ENCODE measurements around the gene RAD23A. TPM values are rescaled to one million over a fixed set of nuclear protein-coding genes. Genes with fewer than 3 reads are reported as not detected.

Gene RAD23A
- polyA plus RNA-seq, 2 of the 4 experiments (the other 2 are of a cell fraction): 56.2 to 71.6 TPM

- ATAC-seq: no peak
- Histone ChIP-seq H3K27ac (no peak overlapping the region; a peak in 1 of 6 replicates), H3K4me1 (0 out of 3 replicates have a peak, but pooled peaks cover 3% of the 10 kb centered on the region), H3K4me3 (no peak overlapping the region), H3K4me2 (no peak overlapping the region), H3K9me3 (no peaks in the 10 kb centered on the region)
- no peak for FAIRE-seq
- POLR2A ChIA-PET: interaction anchor here (1.2 kb wide), 1 partner anchor 69 kb away, joined by 3 read pairs; no protein-coding TSS in a partner anchor
- WGBS (ENCODE audit: missing lambda C conversion rate): 17% methylated on average over 3 of the region's 10 CpGs
- TF ChIP-seq CBX8 (IDR thresholded peaks at IDR 0.05) (no peak), MAZ (IDR thresholded peaks at IDR 0.05; ENCODE audit: borderline replicate concordance, low read depth, low read length) (no peak), MAFK (IDR thresholded peaks at IDR 0.05; ENCODE audit: partially characterized antibody) (no peak), GATA3 (IDR thresholded peaks at IDR 0.05; ENCODE audit: borderline replicate concordance) (no peak), MAX (IDR thresholded peaks at IDR 0.05) (no peak), RARB (CRISPR knock-in tag; IDR thresholded peaks at IDR 0.05) (no peak), NPAS2 (CRISPR knock-in tag; IDR thresholded peaks at IDR 0.05; ENCODE audit: borderline replicate concordance) (no peak), POLR2A (IDR thresholded peaks at IDR 0.05; ENCODE audit: low read length) (no peak), CBX2 (IDR thresholded peaks at IDR 0.05; ENCODE audit: borderline replicate concordance, low read depth) (no peak), EHMT2 (IDR thresholded peaks at IDR 0.05; ENCODE audit: low read depth) (no peak), ZC3H11A (IDR thresholded peaks at IDR 0.05) (no peak), SREBF2 (IDR thresholded peaks at IDR 0.05) (no peak), RCOR1 (IDR thresholded peaks at IDR 0.05; ENCODE audit: low read depth, low read length) (no peak)
- CTCF ChIA-PET: interaction anchor here (0.8 to 16.3 kb wide), 8 partner anchors 9 to 108 kb away, joined by 3 to 309 read pairs (median 8); no protein-coding TSS in a partner anchor
- DNase-seq (ENCODE audit: low read depth in 1 of 2, low spot score in 1 of 2): no peak
These were observed 39.0 kb downstream of the RAD23A start for GRCh38 chr19:12984683-12985048.

GRCh38 chr19:12985049-12985776, 39.6 kb downstream of the RAD23A start:
- FAIRE-seq (no peak), ATAC-seq (peak; percentile 6 to 44; a peak in 3 of 6 replicates), DNase-seq (ENCODE audit: low read depth in 1 of 2, low spot score in 1 of 2) (no peak)
- no peak overlapping the region for H3K27ac ChIP-seq
- CTCF ChIA-PET: interaction anchor here (0.8 to 16.3 kb wide), 8 partner anchors 8 to 108 kb away, joined by 3 to 309 read pairs (median 8); no protein-coding TSS in a partner anchor
- no peak overlapping the region for H3K4me3 ChIP-seq
- POLR2A ChIA-PET: interaction anchor here (1.2 kb wide), 1 partner anchor 69 kb away, joined by 3 read pairs; no protein-coding TSS in a partner anchor
- no peak overlapping the region for H3K4me2 ChIP-seq
- 0 out of 3 replicates have a peak, but pooled peaks cover 3% of the 10 kb centered on the region for H3K4me1 ChIP-seq
- TF ChIP-seq HDAC2 (IDR thresholded peaks at IDR 0.05) (no peak), GATA3 (IDR thresholded peaks at IDR 0.05; ENCODE audit: borderline replicate concordance) (no peak), TFCP2L1 (CRISPR knock-in tag; IDR thresholded peaks at IDR 0.05) (no peak), RCOR1 (IDR thresholded peaks at IDR 0.05; ENCODE audit: low read depth, low read length) (no peak), FOSL2 (IDR thresholded peaks at IDR 0.05) (no peak), FOSL2 (CRISPR knock-in tag; IDR thresholded peaks at IDR 0.05) (no peak), MAZ (IDR thresholded peaks at IDR 0.05; ENCODE audit: borderline replicate concordance, low read depth, low read length) (no peak), ATOH8 (CRISPR knock-in tag; IDR thresholded peaks at IDR 0.05; ENCODE audit: low read depth) (no peak), JUN (IDR thresholded peaks at IDR 0.05) (no peak), E2F6 (IDR thresholded peaks at IDR 0.05; ENCODE audit: borderline replicate concordance, low read depth) (no peak), SMC3 (IDR thresholded peaks at IDR 0.05) (no peak), RFX5 (IDR thresholded peaks at IDR 0.05) (no peak), HOXB13 (CRISPR knock-in tag; IDR thresholded peaks at IDR 0.05; ENCODE audit: low read depth) (no peak), PBX3 (IDR thresholded peaks at IDR 0.05) (no peak), REST (IDR thresholded peaks at IDR 0.05) (no peak), HEYL (CRISPR knock-in tag; IDR thresholded peaks at IDR 0.05) (no peak), JUNB (IDR thresholded peaks at IDR 0.05) (no peak), BCL3 (IDR thresholded peaks at IDR 0.05) (no peak), RAD21 (conservative IDR thresholded peaks at IDR 0.05 in 1 of 2, IDR thresholded peaks at IDR 0.05 in 1 of 2) (no peak), RNF2 (IDR thresholded peaks at IDR 0.05; ENCODE audit: borderline replicate concordance, low read depth) (no peak), KDM5A (IDR thresholded peaks at IDR 0.05) (no peak)
- H3K9me3 ChIP-seq: no peaks in the 10 kb centered on the region
- 56% methylated on average over 13 of the region's 16 CpGs for WGBS (ENCODE audit: missing lambda C conversion rate)

Data from A549 (cell line).